Muscle layer of colon (tissue), 2 donors: ENCODE measurements around the gene PACS1.

Experiments used
- H3K27ac ChIP-seq: one replicate; pipeline ENCODE4 v1.7.0; 2013; ENCODE audit warnings: low read depth, mild to moderate bottlenecking, low read length, moderate library complexity
- H3K27me3 ChIP-seq, 2 donors: one replicate each; pipeline ENCODE4 v1.7.0; 2013; ENCODE audit warnings: low read length in 2 of 2, mild to moderate bottlenecking in 2 of 2; ENCODE audit not compliant: insufficient read depth in 2 of 2, control insufficient read depth in 1 of 2
- H3K36me3 ChIP-seq: one replicate; pipeline ENCODE4 v1.7.0; 2013; ENCODE audit warnings: mild to moderate bottlenecking, low read length; ENCODE audit not compliant: insufficient read depth
- H3K4me1 ChIP-seq: one replicate; pipeline ENCODE4 v1.7.0; 2013; ENCODE audit warnings: mild to moderate bottlenecking, low read length; ENCODE audit not compliant: insufficient read depth
- H3K4me3 ChIP-seq, 2 donors: one replicate each; pipeline ENCODE4 v1.7.0; 2013; ENCODE audit warnings: low read length in 2 of 2, low read depth in 1 of 2, mild to moderate bottlenecking in 1 of 2, moderate library complexity in 1 of 2
- H3K9ac ChIP-seq: one replicate; pipeline ENCODE4 v1.7.0; 2013; ENCODE audit warnings: low read length
- H3K9me3 ChIP-seq: one replicate; pipeline ENCODE4 v1.7.0; 2013; ENCODE audit warnings: mild to moderate bottlenecking, low read length
- donor health status: abdominal sarcoma.
- donor health status: Adenocarcinoma of cecum.

Gene PACS1

DNA sequence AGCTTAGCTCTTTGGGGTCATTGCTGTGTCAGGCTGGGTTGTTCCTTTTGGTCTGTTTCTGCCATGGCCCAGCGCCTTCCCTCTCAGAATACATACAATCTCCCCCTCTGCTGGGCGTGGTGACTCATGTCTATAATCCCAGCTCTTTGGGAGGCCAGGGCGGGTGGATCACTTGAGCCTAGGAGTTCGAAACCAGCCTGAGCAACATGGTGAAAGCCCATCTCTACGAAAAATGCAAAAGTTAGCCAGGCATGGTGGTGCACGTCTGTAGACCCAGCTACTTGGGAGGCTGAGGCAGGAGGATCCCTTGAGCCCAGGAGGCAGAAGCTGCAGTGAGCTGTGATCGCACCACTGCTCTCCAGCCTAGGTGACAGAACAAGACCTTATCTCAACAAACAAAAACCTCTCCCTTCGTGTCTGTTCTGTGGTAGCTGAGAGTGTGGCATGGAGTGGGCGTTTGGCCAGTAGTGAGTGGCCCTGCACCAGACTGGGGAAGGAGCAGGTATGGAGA lies 151.7 kb downstream of the PACS1 start:
- Histone ChIP-seq H3K9ac (no peak overlapping the region), H3K27ac (no peak overlapping the region), H3K4me1 (no peaks in the 10 kb centered on the region), H3K27me3 (no peaks in the 10 kb centered on the region), H3K9me3 (no peaks in the 10 kb centered on the region), H3K4me3 (no peak overlapping the region), H3K36me3 (peaks cover 40% of the 10 kb centered on the region)

DNA sequence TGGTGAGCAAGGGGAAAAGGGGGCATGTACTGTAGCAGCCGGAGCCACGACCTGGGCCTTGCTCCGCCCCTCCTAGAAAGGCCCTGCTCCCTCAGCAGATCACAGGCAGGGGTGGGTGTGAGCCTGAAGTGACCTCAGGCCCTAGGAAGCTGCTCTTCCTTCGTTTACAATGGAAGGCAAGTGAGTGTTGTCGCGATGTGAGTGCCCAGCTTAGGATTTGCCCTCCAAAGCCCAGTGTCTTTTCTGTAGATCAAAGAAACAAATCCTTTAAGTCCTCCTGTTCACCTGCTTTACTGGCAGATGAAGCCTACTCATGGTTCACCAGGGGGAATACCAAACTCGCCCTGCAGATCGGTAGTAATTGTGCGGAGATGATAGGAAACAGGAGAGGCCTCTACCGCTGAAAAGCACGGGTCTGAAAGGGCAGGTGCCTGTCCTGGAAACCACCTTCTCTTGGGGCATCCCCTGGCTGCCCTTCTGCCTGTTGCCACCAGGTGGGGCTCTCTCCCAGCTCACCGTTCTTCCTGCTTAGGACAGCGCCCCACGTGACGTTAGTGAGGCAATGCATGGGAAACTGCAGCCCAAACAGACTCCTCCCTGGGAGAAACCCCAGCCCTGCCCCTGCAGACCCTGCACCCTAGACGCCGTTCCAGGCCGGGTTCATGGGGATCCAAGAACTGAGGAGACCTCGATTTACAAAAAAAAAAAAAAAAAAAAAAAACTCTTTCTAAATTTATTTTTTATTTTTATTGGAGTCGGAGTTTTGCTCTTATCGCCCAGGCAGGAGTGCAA lies 152.5 kb downstream of the PACS1 start:
- no peaks in the 10 kb centered on the region for H3K4me1 ChIP-seq
- H3K27me3 ChIP-seq = no peaks in the 10 kb centered on the region
- no peak overlapping the region for H3K9ac ChIP-seq
- H3K27ac ChIP-seq = no peak overlapping the region
- no peaks in the 10 kb centered on the region for H3K9me3 ChIP-seq
- H3K4me3 ChIP-seq = no peak overlapping the region
- H3K36me3 ChIP-seq = peaks cover 34% of the 10 kb centered on the region

DNA sequence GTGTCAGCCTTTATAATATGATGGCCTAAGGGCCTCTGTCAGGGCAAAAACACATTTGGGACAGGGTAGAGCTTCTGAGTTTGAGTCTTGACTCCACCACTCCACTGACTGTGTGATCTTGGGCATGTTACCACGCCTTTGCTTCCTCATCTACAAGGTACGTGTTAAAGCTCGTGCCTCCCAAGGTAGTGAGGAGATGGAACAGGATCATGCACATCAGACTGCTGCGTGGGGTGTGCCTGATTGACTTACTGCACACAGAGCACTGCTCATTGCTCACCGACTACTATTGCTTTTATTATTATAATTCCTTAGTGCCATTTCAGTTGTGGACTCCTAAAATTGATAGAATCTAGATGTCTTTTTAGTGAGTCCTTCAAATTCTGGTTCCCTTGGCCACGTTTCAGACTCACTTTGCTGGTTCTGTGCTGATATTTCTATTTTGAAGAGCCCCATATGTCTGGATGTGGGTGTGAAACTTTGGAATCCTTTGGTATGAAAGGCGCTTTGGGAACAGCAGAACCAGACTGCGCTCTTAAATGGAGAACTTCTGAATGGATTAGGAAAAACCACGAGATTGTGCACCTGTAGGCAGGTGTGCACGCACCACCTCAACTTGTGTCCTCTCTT lies 154.3 kb downstream of the PACS1 start:
- Histone ChIP-seq H3K4me3 (no peak overlapping the region), H3K36me3 (peaks cover 40% of the 10 kb centered on the region), H3K27me3 (no peaks in the 10 kb centered on the region), H3K9me3 (no peaks in the 10 kb centered on the region), H3K27ac (no peak overlapping the region), H3K4me1 (no peaks in the 10 kb centered on the region), H3K9ac (no peak overlapping the region)

DNA sequence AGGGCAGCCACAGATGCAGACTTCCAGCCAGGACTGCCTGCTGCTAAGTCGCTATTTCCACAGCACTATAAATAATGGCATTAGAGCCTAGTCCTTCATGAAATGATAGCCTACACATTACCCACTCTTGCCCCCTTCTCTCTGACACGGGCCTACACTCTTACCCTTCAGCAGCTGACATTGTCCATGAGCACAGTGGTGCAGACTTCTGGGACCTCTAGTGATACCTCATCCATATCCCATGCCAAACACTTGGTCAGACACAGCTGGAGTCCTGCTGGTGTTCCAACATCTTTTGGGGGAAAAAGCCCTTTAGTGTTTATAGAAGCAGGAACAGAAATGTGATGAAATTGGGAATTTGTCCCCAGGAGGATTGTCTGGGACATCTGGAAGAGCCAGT lies 155.0 kb downstream of the PACS1 start:
- peaks cover 37% of the 10 kb centered on the region for H3K36me3 ChIP-seq

DNA sequence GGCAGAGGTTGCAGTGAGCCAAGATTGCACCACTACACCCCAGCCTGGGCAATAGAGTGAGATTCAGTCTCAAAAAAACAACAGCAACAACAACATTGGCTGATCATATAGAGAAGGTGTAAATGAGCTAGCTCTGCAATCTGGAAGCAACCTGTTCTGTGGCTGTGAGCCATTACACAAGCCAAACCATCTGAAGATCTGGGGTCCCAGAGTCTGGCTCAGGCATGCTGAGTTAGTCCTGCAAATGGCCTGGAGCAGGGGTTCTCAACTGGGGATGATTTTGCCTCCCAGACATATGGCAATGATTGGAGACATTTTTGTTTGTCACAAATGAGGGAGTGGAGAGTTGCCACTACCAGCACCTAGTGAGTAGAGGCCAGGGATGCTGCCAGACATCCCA lies 156.0 kb downstream of the PACS1 start:
- H3K4me1 ChIP-seq = no peaks in the 10 kb centered on the region
- H3K9me3 ChIP-seq = no peaks in the 10 kb centered on the region
- no peaks in the 10 kb centered on the region for H3K27me3 ChIP-seq
- H3K36me3 ChIP-seq = peaks cover 42% of the 10 kb centered on the region
- no peak overlapping the region for H3K4me3 ChIP-seq
- no peak overlapping the region for H3K9ac ChIP-seq
- no peak overlapping the region for H3K27ac ChIP-seq

More for the DNA sequence above, 155.0 kb downstream of the PACS1 start:
- H3K27ac ChIP-seq = no peak overlapping the region
- H3K9me3 ChIP-seq = no peaks in the 10 kb centered on the region
- H3K9ac ChIP-seq = no peak overlapping the region
- no peaks in the 10 kb centered on the region for H3K27me3 ChIP-seq
- no peaks in the 10 kb centered on the region for H3K4me1 ChIP-seq
- H3K4me3 ChIP-seq = no peak overlapping the region

DNA sequence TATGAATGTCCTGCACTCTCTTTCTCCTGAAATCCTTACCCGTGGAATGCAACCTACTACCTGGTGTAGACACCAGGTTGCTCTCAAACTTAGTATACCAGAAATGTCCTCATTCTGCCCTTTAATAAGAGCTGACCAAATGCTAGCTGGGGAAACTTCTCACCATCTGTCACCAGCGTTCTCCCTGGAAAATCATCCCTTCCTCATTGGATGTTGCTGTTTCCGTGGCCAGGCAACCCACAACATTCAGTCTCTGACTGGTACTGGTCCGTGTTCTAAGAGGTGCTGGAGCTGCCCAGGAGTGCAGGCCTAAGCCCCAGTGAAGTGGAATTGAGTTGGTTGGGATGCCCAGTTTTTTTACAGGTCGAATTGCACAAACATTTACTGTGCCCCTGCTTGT lies 157.6 kb downstream of the PACS1 start:
- H3K27ac ChIP-seq = no peak overlapping the region
- H3K4me1 ChIP-seq = no peaks in the 10 kb centered on the region
- H3K27me3 ChIP-seq = no peaks in the 10 kb centered on the region
- no peak overlapping the region for H3K4me3 ChIP-seq
- peaks cover 53% of the 10 kb centered on the region for H3K36me3 ChIP-seq
- H3K9me3 ChIP-seq = no peaks in the 10 kb centered on the region
- no peak overlapping the region for H3K9ac ChIP-seq

DNA sequence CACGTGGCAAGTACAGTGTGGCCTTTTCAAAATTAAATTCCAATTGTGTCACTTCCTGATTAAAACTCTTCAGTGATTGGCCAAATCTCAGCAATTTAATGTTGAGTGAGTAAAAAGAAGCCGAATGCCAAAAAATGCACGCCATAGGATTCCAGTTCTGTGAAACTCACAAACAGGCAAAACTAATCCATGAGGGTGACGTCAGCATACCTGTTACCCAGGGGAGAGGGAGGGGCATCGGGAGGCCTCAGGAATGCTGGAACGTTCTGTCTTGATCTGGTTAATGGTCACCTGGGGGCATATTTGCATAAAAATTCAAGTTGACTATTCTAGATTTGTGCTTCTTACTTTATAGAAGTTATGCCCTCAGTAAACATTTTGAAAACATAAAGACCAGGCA lies 158.4 kb downstream of the PACS1 start:
- Histone ChIP-seq H3K4me3 (no peak overlapping the region), H3K9me3 (no peaks in the 10 kb centered on the region), H3K27me3 (no peaks in the 10 kb centered on the region), H3K4me1 (no peaks in the 10 kb centered on the region), H3K9ac (no peak overlapping the region), H3K36me3 (peaks cover 61% of the 10 kb centered on the region), H3K27ac (no peak overlapping the region)

DNA sequence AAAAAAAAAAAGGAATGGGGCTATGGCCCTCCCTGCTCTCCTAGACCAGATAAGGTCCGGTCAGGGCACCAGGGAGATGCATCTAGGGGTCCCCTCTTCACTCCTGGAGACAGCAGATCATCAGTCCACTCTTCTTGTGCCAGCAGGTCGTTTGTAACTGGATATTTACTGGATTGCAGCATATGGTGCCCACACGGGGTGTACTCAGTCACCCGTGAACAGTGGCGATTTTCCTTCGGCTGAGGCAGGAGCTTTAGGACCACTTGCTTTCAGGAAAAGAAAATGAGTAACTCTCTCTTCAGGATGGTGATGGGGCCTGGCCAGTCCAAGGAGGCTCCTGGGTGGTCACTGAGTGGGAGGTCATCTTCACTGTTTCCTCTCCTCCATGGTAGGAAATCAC lies 160.1 kb downstream of the PACS1 start:
- H3K4me3 ChIP-seq = no peak overlapping the region
- peaks cover 63% of the 10 kb centered on the region for H3K36me3 ChIP-seq
- no peaks in the 10 kb centered on the region for H3K9me3 ChIP-seq
- no peaks in the 10 kb centered on the region for H3K27me3 ChIP-seq
- H3K4me1 ChIP-seq = no peaks in the 10 kb centered on the region
- no peak overlapping the region for H3K9ac ChIP-seq
- H3K27ac ChIP-seq = no peak overlapping the region

DNA sequence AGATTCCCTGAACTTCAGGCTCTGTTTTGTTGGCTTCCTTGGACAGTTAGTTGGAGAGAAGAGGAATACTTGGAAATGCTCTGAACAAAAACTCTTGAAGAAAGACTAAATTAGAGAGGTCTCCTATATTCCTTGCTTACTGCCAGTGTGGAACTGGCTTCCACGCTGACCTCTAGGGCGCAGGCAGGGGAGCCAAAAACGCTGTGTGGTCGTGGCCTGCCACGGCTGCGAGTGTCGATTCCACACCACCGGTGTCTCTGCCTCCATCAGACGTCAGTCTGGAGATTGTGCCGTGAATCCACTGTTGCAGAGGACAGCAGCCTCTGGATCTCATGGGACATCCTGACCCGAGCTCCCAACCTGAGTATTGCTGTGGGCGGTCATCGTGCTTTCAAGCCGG lies 160.9 kb downstream of the PACS1 start:
- no peak overlapping the region for H3K9ac ChIP-seq
- H3K4me3 ChIP-seq = no peak overlapping the region
- no peaks in the 10 kb centered on the region for H3K27me3 ChIP-seq
- H3K9me3 ChIP-seq = no peaks in the 10 kb centered on the region
- H3K36me3 ChIP-seq = peaks cover 70% of the 10 kb centered on the region
- H3K27ac ChIP-seq = no peak overlapping the region
- H3K4me1 ChIP-seq = no peaks in the 10 kb centered on the region

DNA sequence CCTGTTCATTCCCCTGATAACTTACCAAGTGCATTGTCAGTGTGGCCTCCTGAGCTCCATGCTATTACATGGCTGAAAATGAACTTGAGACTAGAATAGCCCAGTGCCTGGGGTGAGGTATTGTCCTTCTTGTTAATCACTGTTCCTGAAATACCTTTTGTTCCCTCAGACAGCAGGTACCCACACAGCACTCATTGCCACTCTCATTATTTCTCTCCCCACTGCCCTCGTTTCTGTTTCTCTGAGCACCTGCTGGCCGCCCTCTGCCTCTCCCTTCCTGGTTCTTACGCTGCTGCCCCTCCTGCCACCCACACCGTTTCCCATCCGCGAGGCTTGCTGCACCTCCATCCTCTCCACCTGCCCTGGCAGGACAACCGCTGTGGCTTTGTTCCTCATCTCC lies 161.5 kb downstream of the PACS1 start:
- no peaks in the 10 kb centered on the region for H3K27me3 ChIP-seq
- H3K4me3 ChIP-seq = no peak overlapping the region
- H3K27ac ChIP-seq = no peak overlapping the region
- H3K9ac ChIP-seq = no peak overlapping the region
- H3K9me3 ChIP-seq = no peaks in the 10 kb centered on the region
- H3K4me1 ChIP-seq = no peaks in the 10 kb centered on the region
- H3K36me3 ChIP-seq = peaks cover 76% of the 10 kb centered on the region

DNA sequence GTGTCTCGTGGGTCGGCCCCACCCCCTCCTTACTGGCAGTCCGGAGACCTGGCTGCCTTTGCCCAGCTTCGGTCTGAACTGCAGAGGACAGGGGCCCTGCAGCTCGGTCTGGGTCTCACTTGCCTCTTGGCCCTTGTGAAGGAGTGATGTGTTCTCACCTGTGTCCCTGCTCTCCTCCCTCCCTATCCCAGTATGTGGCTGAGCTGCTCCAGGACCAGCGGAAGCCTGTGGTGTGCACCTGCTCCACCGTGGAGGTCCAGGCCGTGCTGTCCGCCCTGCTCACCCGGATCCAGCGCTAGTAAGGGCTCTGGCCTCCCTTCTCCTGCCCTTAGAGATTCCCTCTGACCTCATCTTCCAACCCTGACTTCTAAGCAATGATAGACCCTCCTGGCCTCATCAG lies 162.7 kb downstream of the PACS1 start:
- Histone ChIP-seq H3K9ac (no peak overlapping the region), H3K4me3 (no peak overlapping the region), H3K36me3 (peaks cover 78% of the 10 kb centered on the region), H3K9me3 (no peaks in the 10 kb centered on the region), H3K27ac (no peak overlapping the region), H3K4me1 (no peaks in the 10 kb centered on the region), H3K27me3 (no peaks in the 10 kb centered on the region)

DNA sequence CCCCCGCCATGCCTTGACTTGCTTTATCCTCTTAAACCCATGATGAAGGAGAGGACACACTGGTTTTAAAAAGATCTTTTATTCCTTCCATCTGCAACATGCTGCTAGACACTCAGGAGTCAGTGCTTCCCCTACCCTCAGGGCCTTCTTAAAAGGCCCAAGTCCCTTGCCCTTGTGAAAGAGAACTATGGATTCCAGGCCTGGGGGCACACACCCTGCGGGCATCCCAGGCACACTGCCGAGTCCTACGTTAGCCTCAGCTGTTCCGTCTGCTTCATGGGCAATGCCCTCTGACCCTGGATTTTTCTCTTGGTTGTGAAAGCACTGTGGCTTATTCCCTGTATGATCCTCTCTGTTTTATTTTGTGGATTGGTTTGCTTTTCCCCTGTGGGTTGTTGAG lies 163.2 kb downstream of the PACS1 start:
- Histone ChIP-seq H3K27me3 (no peaks in the 10 kb centered on the region), H3K27ac (no peak overlapping the region), H3K4me3 (no peak overlapping the region), H3K9me3 (no peaks in the 10 kb centered on the region), H3K4me1 (no peaks in the 10 kb centered on the region), H3K36me3 (peaks cover 72% of the 10 kb centered on the region), H3K9ac (no peak overlapping the region)
